HG02943 (cell line): Measurements from ENCODE around the gene SNRPD3.
"Not testable (repeated sequence)": the region's sequence is repeated elsewhere in the genome, so short reads cannot be mapped to it uniquely, and the experiment has no call there.

Experiments
- ATAC-seq: cut with Tn5 transposase; IDR thresholded peaks from one replicate; pipeline ENCODE4 v1.9.1; 2021; ENCODE audit warnings: mild to moderate bottlenecking, low read depth, moderate library complexity; ENCODE audit not compliant: unreplicated experiment

Gene SNRPD3

GRCh38 chr22:24530968-24531367 is 24.8 kb upstream of the SNRPD3 start:
- not testable (repeated sequence) for ATAC-seq

- ATAC-seq = no peak
These were observed 23.7 kb upstream of the SNRPD3 start for GRCh38 chr22:24532075-24532474.

- ATAC-seq = no peak
These were observed 20.5 kb upstream of the SNRPD3 start for GRCh38 chr22:24535348-24535747.

- no peak for ATAC-seq
These were observed 19.7 kb upstream of the SNRPD3 start for GRCh38 chr22:24536089-24536488.

GRCh38 chr22:24540470-24540869 is 15.3 kb upstream of the SNRPD3 start:
- no peak for ATAC-seq

GRCh38 chr22:24541681-24542515 is 13.9 kb upstream of the SNRPD3 start:
- ATAC-seq = no peak

GRCh38 chr22:24542641-24543040 is 13.2 kb upstream of the SNRPD3 start:
- no peak for ATAC-seq

GRCh38 chr22:24543185-24543601 is 12.6 kb upstream of the SNRPD3 start:
- no peak for ATAC-seq

- ATAC-seq = no peak
These were observed 12.0 kb upstream of the SNRPD3 start for GRCh38 chr22:24543679-24544243.

GRCh38 chr22:24548812-24549211 is 7.0 kb upstream of the SNRPD3 start:
- no peak for ATAC-seq

GRCh38 chr22:24550028-24550901 is 5.5 kb upstream of the SNRPD3 start:
- ATAC-seq = no peak

- ATAC-seq = no peak
These were observed 4.8 kb upstream of the SNRPD3 start for GRCh38 chr22:24550902-24551435.

- ATAC-seq = not testable (repeated sequence)
These were observed 3.1 kb upstream of the SNRPD3 start for GRCh38 chr22:24552503-24553286.

- ATAC-seq = no peak
These were observed 2.0 kb upstream of the SNRPD3 start for GRCh38 chr22:24553597-24554312.

GRCh38 chr22:24554313-24555164 is 1.3 kb upstream of the SNRPD3 start, which contains the start of gene GUCD1:
TSS of gene GUCD1 (minus strand) at chr22:24555138. CDS start at chr22:24554991, 147 bp downstream.
- no peak for ATAC-seq

- ATAC-seq = no peak
These were observed 3.7 kb downstream of the SNRPD3 start for GRCh38 chr22:24559471-24559870.

GRCh38 chr22:24563246-24563645 is 7.4 kb downstream of the SNRPD3 start:
- no peak for ATAC-seq

- ATAC-seq = no peak
These were observed 8.7 kb downstream of the SNRPD3 start for GRCh38 chr22:24564376-24565058.
